GM19468 (cell line): ENCODE data around the gene TSGA10.

Source experiments
- ATAC-seq: cut with Tn5 transposase; IDR thresholded peaks from one replicate; pipeline ENCODE4 v1.9.1; 2021; ENCODE audit warnings: mild to moderate bottlenecking, moderate library complexity, moderate number of reproducible peaks; ENCODE audit not compliant: unreplicated experiment; ENCODE audit errors: extremely low read depth

Gene TSGA10

DNA sequence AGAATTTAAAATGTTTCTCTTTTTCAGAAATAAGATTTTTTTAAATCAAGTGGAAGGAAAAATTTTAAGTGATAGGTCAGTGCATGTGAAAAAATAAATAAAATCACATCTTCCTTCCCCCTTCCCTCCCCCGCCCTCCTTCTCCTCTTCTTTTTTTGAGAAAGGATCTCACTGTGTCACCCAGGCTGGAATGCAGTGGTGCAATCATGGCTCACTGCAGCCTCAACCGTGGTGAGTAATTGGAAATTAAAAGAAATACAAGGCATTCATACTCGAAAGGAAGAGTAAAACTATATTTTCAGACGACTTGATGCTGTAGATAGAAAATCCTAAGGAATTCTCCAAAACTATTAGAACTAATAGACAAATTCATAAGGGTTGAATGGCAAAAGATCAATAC, 201.8 kb downstream of the TSGA10 start:
- ATAC-seq: no peak

DNA sequence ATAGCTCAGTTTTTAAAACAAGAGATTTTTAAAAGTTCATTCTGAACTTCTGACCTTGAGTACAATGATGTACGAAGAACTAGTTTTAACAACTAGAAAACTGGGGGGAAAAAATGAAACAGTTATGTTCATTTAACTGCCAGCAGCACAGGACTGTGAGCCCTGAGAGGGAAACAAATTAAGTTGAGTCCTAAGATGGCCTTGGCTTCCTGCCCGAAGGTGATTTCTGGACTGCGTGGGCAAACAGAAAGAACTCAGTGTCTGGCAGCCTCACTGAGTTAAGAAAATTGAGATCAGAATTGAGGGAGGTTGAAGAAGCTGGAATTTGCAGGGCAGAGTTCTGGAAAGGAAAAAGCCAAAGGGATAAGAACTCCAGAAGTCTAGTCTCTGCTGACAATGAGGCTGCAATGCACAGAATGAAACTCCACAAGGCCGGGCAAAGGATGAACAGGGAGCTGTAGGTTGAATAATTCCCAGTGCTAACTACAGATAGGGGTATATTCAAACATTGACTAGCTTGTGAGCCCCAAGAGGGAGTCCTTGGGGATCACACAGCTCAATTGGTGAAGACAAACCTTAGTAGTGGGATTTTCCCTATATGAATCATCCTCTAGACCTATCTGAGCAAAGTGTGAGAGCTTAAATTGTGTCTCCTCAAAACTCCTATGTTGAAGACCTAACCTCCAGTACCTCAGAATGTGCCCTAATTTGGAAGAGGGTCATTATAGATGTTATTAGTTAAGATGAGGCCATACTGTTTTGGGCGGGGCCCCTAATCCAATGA, 205.6 kb downstream of the TSGA10 start:
- ATAC-seq: no peak

DNA sequence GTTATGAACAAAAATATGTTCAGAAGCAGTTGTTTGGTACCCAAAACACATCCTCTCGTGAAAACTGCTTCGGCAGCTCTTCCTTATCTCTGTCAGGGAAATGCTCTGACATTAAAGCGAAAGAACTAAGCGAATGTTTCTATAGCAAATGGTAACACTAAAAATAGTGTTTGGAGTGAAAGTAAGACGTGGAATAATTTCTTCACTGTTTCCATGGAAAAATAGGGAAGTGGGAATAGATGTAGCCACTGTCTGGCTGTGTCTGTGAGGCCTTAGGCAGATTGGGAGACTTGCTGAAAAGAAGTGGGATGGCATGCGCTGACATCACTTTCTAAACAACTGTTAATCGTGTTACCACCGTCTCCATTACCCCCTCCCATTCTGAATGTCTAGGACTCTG, 207.2 kb downstream of the TSGA10 start:
- no peak for ATAC-seq
